Measurements from ENCODE around the gene IGF1.
"Not testable (repeated sequence)": the region's sequence is repeated elsewhere in the genome, so short reads cannot be mapped to it uniquely, and the experiment has no call there.

Gene IGF1

GRCh38 chr12:102374190-102374589, 106.2 kb downstream of the IGF1 start:
- no peak for DNase-seq

DNA sequence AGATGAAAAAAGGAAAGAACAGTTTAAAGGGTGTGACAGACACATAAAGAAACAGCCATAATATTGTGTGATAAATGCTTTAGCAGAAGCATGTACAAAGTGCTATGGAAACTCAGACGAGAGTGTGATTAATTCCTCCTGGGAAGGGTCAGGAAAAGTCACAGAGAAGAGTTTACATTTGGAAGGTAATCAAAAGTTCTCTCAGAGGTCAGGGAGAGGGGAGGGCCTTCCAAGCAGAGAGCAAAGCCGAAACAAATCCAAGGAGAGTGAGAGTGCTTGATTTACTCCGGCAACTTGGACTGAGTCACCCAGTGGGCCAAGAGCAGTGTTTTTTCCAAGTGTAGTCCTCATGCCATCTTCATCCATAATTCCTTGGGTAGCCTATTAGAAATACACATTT, 108.3 kb downstream of the IGF1 start:
- no peak for DNase-seq

DNA sequence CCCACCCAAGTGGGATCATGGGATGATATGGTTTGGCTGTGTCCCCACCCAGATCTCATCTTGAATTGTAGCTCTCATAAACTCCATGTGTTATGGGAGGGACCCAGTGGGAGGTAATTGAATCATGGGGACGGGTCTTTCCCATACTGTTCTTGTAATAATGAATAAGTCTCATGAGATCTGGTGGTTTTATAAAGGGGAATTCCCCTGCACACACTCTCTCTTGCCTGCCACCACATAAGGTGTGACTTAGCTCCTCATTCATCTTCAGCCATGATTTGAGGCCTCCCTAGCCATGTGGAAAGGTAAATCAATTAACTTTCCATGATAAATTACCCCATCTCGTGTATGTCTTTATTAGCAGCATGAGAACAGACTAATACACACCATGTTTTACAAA, 109.2 kb downstream of the IGF1 start:
- DNase-seq, result no peak

DNA sequence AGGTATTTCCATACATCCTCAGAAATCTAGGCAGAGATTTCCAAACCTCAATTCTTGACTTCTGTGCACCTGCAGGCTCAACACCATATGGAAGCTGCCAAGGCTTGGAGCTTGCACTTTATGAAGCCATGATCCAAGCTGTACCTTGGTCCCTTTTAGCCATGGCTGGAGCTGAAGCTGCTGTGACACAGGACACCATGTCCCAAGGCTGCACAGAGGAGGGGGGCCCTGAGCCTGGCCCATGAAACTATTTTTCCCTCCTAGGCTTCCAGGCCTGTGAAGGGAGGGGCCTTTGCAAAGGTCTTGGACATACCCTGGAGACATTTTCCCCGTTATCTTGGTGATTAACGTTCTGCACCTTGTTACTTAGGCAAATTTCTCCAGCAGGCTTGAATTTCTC, 110.5 kb downstream of the IGF1 start:
- no peak for DNase-seq

GRCh38 chr12:102365365-102365764, 115.0 kb downstream of the IGF1 start:
- no peak for DNase-seq

DNA sequence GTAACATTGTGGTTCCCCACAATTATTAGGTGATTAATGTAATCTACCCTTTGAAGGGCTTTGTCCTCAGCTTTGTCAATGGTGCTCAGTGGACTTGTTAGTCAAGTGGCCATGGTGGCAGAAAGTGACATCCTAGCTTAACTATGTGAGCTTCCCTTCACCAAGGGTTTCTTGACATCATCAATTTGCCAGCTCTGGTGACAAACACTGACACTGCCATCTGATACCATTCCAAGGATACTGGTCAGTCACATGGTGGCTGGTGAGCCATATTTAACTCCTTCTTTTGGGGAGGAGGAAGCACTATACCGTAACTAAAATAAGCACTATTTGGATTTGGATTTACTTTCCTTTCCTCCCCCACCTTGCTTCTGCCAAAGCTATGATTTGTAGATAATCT, 115.7 kb downstream of the IGF1 start:
- no peak for DNase-seq

DNA sequence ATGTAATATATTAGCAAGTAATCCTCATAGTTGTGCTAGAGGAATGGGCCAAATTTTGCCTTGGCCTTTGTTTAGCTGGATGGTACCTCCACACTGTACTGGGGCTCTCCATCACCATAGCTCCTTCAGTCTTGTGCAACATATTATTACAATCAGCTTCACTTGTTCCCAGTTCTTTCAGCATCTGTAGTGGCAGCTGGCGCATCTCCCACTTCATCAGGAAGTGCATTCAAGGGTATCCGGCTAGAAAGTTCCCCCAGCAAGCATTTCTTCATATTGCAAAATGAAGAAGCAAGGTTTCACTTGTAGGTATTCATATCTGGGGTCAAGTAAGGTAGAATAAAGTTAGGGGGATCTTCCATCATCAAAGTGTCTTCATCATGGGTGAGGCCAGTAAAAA, 123.7 kb downstream of the IGF1 start:
- no peak for DNase-seq

GRCh38 chr12:102354281-102354680, 126.1 kb downstream of the IGF1 start:
- DNase-seq, result not testable (repeated sequence)

DNA sequence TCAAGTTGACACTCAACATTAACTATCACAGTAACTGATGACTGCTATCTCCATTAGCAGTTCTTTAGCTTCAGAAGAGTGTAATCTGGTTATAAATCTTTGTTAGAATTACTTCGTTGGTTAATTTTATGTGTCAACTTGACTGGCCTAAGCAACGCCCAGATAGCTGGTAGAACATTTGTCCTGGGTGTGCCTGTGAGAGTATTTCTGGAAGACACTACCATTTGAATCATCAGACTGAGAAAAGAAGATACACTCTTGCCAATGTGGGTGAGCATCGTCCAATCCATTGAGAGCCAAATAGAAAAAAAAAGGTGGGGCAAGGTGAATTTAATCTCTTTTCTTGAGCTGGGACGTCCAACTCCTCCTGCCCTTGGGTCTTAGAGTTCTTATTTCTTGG, 129.0 kb downstream of the IGF1 start:
- DNase-seq, result no peak

DNA sequence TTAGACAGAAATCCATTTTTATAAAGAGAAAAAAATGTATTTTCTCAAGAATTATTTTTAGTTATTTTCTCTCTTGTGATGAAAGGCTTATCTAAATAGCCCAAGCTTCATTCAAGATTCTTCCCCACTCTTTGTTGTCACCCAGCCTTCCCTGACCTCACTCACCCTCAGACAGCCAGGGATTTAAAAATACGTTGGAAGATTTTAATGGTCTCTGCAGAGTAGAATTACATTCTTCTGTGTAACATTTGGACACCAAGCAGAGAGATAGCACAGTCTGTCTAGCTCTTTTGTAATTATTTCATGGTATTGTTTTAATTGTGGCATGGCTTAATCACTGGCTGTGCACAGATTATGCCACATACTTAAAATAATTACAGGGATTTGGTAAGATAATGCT, 130.3 kb downstream of the IGF1 start:
- no peak for DNase-seq

DNA sequence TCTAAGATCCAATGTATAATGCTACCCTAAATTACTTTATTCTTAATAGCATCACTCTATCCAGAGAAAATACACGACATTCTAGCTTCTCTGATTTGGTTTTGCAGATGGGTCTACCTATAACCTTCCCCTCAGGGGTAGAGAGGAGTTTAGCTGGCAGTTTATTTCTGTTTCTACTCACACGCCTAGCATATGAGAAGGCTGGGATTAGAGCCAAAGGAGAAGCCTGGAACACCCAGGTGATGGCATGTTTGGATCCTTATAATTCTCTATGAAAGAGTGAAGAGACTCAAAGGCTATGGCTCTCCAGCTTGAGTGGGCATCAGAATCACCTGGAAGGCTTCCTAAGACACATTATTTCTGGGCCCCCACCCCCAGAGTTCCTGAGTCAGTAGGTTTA, 131.3 kb downstream of the IGF1 start:
- DNase-seq, result no peak

DNA sequence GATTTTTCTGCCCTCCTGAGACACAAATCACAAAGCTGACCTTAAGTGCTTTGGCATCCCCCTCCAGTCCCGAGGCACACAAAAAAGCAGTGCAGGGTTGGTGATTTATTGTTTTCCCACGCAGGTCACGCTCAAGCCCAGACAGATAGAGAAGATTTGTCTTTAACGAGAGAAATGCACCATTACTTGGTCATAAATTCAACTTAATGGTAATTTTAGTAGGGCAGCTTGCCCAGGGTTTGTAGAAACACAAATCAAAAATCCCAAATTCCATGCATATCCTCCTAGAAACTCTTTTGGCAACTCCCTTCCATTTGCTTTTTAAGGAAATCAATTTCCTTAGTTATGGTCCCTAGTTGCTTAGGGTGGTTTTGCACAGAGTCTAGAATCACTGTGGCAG, 132.6 kb downstream of the IGF1 start:
- DNase-seq, result no peak
